Activated CD4-positive, CD25-positive, alpha-beta regulatory T cell treated with anti-CD3 and anti-CD28 coated beads, Interleukin-2, amount 50 U/mL, for 24 hours (primary cell): ENCODE data around the gene PLXNA4.

Experiments used
- ATAC-seq, 2 donors: fragments of 150-1000 bp; cut with Tn5 transposase; one replicate each; pipeline ENCODE4 v1.10.0; 2021; ENCODE audit warnings: mild to moderate bottlenecking in 1 of 2, moderate library complexity in 1 of 2

PLXNA4 gene

DNA sequence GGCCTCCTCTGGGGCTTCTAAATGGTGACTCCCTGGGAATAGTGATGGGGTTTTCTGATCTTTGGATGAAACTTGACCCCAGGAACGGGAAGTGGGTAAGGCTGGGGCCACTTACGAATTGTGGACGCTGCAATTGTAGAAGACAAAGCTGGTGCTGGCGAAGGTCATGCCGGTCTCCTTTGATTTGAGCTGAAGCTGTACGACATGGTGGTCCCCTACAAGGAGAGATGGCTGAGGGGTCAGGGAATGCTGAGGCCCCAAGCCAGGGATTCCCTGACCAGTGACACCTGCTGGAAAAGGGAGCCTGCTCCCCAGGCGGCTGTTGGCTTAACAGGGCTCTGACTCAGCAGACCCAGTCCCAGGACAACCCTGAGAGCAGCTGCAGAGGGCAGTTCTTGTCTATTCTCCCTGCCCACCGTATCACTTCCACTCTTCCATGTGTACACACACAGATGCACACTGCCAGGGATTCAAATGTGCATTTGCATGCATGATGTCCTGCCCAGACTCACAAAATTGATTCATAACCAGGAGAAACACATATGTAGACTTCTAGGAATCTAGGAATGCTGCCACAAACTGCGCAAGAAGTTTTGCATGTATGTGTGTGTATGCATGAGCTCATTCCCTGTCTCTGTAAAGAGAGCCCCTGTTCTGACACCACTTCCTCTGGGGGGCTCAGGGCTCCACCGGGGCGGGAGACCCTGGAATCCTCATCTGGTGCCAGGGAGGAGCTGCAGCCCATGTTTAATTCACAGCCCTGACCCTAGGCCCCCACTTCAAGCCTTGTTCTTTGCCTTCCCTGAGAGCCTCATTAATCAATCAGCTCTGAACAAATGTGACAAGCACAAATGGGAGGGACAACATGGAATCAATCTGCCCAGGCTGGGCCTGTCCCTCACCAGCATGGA, 350.0 kb downstream of the PLXNA4 start:
- no peak for ATAC-seq

- ATAC-seq = no peak
Measured at GRCh38 chr7:132225216-132226030, 350.8 kb downstream of the PLXNA4 start.

DNA sequence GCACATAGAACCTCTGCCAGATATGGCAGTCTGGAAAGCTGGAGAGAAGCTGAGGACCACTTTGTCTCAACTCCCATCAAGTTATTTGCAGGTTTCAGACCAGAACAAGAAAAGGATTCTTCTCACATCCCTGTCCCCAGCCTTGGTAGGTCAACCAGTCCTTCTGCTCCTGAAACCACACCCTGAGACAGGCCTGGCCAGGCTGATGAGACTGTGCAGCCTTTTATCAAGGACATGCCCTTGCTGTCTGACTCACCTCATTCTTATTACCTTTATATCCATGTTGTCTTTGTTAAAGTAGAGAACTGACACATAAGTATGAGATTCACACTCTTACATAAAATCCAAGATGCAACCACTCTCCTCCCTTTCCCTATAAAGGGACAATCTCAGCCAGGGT, 354.9 kb downstream of the PLXNA4 start:
- no peak for ATAC-seq

DNA sequence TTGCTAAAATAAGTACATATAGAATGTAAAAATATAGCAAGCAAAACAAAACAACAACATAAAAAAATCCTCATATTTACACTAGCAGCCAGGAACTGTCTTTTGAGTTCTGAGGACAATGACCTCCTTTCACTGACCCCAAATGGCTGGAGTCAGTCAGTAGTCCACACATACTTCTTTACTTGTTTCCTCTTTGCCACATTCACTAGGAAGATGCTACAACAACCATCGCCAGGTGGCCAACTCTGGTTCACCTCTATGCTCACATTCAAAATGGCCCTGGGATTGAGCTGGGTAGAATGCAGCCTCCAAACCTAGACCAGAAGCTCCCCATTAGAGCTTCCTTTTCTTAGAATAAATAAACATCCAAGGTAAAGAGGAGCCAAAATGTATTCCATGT, 356.2 kb downstream of the PLXNA4 start:
- no peak for ATAC-seq

GRCh38 chr7:132218876-132219275, 357.4 kb downstream of the PLXNA4 start:
- no peak for ATAC-seq

- ATAC-seq = no peak
Measured at GRCh38 chr7:132216847-132217525, 359.3 kb downstream of the PLXNA4 start.

DNA sequence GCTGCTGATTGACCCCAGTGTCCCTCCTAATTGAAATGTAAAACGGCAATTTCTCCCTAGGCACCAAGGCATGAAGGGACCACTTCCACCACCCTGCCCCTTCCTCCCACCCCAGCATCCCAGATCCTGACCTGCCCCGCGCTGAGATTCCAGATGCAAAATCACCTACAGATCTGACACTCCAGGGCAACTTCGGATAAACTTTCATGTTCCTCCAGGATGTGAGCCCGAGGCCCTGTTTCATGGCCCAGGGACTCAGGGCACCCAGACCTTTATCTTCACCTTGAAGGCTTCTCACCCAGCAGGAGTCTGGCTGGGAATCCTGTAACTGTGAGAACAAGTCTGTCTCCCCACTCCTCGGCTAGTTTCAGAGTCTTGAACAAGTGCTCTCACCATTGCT, 361.8 kb downstream of the PLXNA4 start:
- no peak for ATAC-seq

DNA sequence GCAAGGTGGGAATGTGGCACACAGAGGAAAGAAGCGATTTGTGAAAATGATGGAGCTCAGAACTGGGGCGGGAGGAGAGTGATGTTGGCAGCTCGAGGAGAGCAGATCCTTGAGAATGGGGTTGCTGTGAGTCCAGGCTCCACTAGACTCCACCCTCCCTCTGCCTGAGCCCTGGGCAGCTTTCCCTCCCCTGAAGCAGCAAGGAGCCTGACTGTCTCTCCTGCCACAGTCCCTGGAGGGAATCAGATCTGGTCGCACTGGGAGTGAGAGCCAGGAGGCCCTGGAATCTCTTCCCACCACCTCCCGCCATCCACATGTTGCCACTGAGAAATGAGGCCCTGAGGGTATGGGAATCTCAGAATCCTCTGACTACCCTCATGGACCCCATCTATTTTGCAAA, 362.7 kb downstream of the PLXNA4 start:
- ATAC-seq = no peak

- ATAC-seq = no peak
Measured at GRCh38 chr7:132211971-132212370, 364.3 kb downstream of the PLXNA4 start.

DNA sequence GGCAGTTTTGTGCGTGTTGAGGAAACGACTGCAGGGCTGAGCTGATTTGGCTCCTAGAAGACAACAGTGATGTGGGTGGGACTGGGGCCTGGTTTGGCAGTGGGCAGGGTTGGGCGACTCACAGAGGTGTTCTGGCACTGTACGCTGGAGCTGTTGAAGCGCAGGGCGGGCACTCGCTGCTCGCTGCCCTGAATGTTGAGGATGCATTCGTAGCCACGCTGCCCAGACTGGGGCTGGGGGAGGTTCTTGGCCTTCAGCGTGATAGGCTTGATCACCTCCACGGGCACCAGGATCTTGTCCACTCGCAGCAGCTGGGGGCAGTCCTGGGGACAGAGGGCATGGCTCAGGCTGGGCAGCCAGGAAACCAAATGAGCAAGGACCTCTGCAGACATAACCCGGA, 365.4 kb downstream of the PLXNA4 start:
- ATAC-seq = no peak

GRCh38 chr7:132207782-132208181, 368.5 kb downstream of the PLXNA4 start:
- no peak for ATAC-seq

GRCh38 chr7:132207211-132207610, 369.1 kb downstream of the PLXNA4 start:
- ATAC-seq = no peak

DNA sequence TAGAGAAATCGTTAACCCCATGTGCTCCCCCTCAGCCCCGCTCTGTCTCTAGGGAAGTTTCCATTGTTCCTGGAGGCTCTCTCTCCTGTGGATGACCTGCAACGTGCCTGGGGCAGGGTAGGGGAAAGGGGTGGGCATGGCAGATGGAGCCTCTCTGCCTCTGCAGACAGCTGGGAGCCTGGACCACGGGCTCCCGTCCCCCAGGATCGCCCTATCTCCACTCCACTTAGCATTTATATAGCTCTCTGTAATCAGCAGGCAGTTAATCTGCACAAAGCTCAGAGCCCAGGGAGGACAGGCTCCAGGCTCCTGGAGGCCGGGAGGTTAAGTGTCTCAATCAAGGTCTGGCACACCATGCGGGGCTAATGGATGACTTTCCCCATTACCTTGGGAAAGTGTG, 369.7 kb downstream of the PLXNA4 start:
- ATAC-seq = no peak

DNA sequence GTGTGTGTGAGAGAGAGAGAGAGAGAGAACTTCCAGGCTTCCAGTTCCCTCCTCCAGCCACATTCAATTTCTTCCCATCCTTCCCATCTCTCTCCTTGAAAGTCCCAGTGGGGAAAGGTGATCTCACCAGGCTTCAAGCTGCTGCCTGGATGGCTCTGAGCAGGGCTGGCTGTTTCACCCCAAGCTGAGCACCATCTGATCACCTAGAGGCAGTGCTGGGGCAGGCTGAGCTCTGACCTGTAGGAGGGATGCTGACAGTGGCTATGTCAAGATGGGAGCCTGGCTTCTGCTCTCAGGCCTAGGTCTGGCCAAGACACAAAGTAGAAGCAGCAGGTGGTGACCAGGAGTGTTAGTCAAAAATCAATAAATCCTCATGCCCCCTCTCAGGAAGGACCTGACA, 370.8 kb downstream of the PLXNA4 start:
- no peak for ATAC-seq

GRCh38 chr7:132203021-132203420, 373.2 kb downstream of the PLXNA4 start:
- ATAC-seq = no peak

GRCh38 chr7:132202541-132202940, 373.7 kb downstream of the PLXNA4 start:
- ATAC-seq = no peak

DNA sequence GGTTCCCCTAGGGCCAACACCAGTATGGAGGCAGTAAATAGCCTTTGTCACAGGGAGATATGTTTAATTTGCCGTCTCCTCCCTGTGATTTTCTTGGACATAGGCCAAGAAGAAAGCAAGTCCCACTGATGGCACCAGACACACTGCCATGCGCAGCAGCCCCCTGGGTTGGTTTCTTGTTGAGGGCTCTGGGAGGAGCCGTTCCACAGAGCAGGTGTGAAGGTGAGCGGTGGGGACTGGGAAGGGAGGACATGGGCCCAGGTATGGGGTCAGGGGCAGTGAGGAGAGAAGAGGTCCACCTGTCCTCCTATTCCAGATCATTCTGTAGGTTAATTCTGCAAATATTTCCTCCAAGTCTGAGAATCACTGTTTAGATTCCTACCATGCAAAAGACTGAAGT, 376.1 kb downstream of the PLXNA4 start:
- ATAC-seq = no peak

- ATAC-seq = no peak
Measured at GRCh38 chr7:132199626-132200025, 376.6 kb downstream of the PLXNA4 start.

DNA sequence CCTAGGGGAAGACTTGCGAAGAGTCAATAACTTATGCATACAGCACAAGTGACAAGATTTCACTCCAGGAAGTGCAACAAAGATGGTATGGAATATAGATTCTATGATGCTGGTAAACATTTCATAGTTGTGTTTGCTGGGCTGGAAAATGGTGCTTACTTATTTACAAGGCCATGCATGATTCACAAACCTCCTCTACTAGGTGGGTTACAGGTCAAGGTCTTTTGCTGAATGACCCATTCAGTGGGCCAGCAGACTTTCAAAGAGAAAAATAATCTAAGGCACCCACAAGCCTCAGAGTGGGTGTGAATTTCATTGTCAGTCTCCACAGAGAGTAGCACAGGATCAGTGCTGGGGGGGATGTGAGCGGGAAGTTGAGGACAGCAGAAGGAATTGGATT, 378.5 kb downstream of the PLXNA4 start:
- ATAC-seq = no peak

DNA sequence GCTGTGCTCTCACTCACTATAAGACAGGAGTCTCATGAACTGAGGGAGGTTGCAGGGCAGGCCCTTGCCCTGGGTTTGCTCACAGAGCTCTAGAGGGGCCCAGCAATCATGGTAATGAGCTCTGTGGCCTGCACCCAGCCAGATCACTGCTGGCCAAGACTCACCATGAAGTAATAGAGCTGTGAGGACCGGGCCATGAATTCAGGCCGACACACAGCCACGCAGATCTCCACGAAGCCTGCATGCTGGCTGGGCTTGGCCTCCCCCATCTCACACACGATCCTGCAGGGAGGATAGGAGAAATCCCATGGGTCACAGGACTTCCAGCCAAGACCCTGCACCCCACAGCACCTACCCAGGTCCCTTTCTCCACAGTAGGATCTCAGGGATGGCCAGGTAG, 382.4 kb downstream of the PLXNA4 start:
- no peak for ATAC-seq

GRCh38 chr7:132192809-132193208, 383.5 kb downstream of the PLXNA4 start:
- no peak for ATAC-seq

DNA sequence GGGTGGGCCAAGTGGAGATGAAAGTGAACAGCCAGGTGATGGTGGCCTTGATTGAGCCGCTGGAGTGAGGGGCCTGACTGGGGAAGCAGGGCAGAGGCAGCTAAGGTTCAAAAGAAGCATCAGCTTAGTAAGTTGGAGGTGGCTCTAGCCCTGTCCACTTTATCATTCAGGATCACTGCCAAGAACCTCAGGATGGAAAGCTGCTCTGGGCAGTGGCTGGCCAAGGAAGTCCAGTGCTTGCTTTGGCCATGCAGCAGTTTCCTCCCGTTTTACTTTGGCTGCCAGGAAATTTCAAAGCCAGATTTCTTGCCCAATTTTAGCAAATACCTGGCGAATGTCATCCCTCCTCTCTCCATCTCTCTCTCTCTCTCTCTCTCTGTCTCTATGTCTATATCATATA, 384.9 kb downstream of the PLXNA4 start:
- ATAC-seq = no peak

GRCh38 chr7:132190683-132191082, 385.6 kb downstream of the PLXNA4 start:
- ATAC-seq = no peak
